Natural killer cell (primary cell): Measurements from ENCODE around the gene DUOXA1. TPM values are rescaled to one million over a fixed set of nuclear protein-coding genes. Genes with fewer than 3 reads are reported as not detected.

ENCODE experiments used
- ATAC-seq, 3 donors: fragments of 150-1000 bp in 2 of 3; fragments of 200-7000 bp in 1 of 3; cut with Tn5 transposase; 1 replicate in 1 of 3; 2 replicates in 2 of 3; pipeline ENCODE4 v1.10.0; 2021; ENCODE audit warnings: mild to moderate bottlenecking in 2 of 3, moderate library complexity in 2 of 3
- DNase-seq, 2 donors: peaks; one replicate each; pipeline versions ENCODE4 v3.0.0 to v3.0.0-alpha.2; 2013 to 2021; ENCODE audit warnings: mixed read lengths in 1 of 2
- H3K27ac ChIP-seq: one replicate; pipeline ENCODE4 v1.5.1; 2013; ENCODE audit warnings: mild to moderate bottlenecking, low read length
- H3K27me3 ChIP-seq: one replicate; pipeline ENCODE4 v1.6.1; 2013; ENCODE audit warnings: low read length; ENCODE audit not compliant: control insufficient read depth, insufficient read depth
- H3K36me3 ChIP-seq: one replicate; pipeline ENCODE4 v1.6.1; 2013; ENCODE audit warnings: low read length; ENCODE audit not compliant: control insufficient read depth, insufficient read depth
- H3K4me1 ChIP-seq: one replicate; pipeline ENCODE4 v1.6.1; 2013; ENCODE audit warnings: low read length; ENCODE audit not compliant: control insufficient read depth, insufficient read depth
- H3K4me3 ChIP-seq: one replicate; pipeline ENCODE4 v1.5.1; 2013; ENCODE audit warnings: low read length
- H3K9me3 ChIP-seq: one replicate; pipeline ENCODE4 v1.6.1; 2013; ENCODE audit warnings: low read length; ENCODE audit not compliant: control insufficient read depth, insufficient read depth
- H3K27ac Mint-ChIP-seq, 2 donors: one replicate each; pipeline ENCODE4 v1.8.0; 2022; ENCODE audit warnings: mild to moderate bottlenecking in 2 of 2, mixed read lengths in 2 of 2, moderate library complexity in 1 of 2
- H3K27me3 Mint-ChIP-seq, 2 donors: one replicate each; pipeline ENCODE4 v1.8.0; 2022; ENCODE audit warnings: low read depth in 2 of 2, mixed read lengths in 2 of 2
- H3K36me3 Mint-ChIP-seq: one replicate; pipeline ENCODE4 v1.8.0; 2022; ENCODE audit warnings: mixed read lengths
- H3K4me1 Mint-ChIP-seq, 2 donors: one replicate each; pipeline ENCODE4 v1.8.0; 2022; ENCODE audit warnings: mixed read lengths in 2 of 2
- H3K4me3 Mint-ChIP-seq: one replicate; pipeline ENCODE4 v1.8.0; 2022; ENCODE audit warnings: mild to moderate bottlenecking, moderate library complexity, mixed read lengths
- H3K9me3 Mint-ChIP-seq, 2 donors: one replicate each; pipeline ENCODE4 v1.8.0; 2022; ENCODE audit warnings: mixed read lengths in 2 of 2
- WGBS: methylation state at CpG from one replicate; pipeline ENCODE4 v1.1.7; 2013; ENCODE audit warnings: missing lambda C conversion rate; ENCODE audit not compliant: insufficient coverage; 5-methylcytosine and 5-hydroxymethylcytosine counted together
- intact Hi-C: fragments of 100-400 bp; cut with micrococcal nuclease; formaldehyde crosslinking; loops from one replicate; pipeline ENCODE4 v1.14.2; 2022
- total RNA-seq, 4 donors: library from RNA; stranded (reverse); fragments of 120-200 nt in 1 of 4; gene quantifications; one replicate each; pipeline versions ENCODE4 v1.2.3 to v1.2.4, GENCODE V29; 2013 to 2022
- TF ChIP-seq, protein P1 (sequence below): fragments of 200-600 bp; IDR thresholded peaks from one replicate; pipeline ENCODE4 v1.8.0; 2022; ENCODE audit warnings: antibody characterized with exemption

DUOXA1 gene
- total RNA-seq, 3 donors from 2014 or later (not counting 1 experiment from before 2014, with no cell fraction given): 0.39 to 0.40 TPM; not detected in 1

DNA sequence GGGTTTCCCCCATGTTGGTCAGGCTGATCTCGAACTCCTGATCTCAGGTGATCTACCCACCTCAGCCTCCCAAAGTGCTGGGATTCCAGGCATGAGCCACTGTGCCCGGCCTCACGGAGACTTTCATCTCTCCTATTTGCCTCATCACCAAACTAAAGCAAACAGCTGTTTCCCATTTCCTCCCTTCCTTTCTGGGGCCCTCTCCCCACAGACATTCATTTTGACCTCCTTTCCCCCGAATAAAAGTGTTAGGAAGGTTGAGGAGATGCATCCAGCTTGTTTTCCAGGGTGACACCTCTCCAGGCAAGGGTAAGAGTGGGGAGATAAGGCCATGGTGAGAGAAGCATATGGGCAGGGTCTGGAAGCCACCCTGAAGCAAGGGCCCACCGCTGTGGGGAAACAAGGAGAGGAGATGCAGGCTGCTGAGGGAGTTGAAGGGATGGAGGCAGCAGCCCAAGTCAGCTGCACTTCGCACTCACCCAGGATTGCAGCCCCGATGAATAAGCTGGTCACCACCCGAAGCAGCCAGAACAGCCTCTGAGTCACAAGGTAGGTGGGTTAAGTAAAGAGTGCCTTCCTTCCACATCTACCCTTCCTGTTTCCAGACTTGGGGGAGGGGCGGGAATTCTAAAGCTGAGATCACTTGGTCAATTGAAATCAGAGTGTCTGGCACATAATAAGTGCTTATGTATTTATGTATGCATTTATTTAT lies 7.8 kb downstream of the DUOXA1 start:
- WGBS: 67% methylated on average over 7 of the region's 9 CpGs
- intact Hi-C loops: no loop called here

DNA sequence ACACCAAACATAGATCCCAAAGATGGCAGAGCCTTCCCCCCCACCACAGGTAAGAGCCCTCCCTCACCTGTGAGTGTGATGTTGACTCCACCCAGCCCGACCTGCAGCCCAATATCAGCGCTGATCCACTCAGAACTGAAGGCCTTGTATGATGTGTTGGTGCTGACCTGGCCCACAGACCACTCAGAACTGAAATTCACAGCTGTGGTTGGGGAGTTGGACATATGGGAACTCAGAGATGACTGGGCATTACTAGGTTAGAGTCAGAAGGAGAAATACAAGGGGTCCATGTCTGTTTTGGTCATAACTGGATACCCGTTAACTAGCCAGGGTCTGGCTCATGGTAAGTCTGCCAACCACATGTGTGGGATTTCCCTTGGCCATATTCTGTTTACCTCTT lies 8.7 kb downstream of the DUOXA1 start:
- no peak overlapping the region for H3K4me3 Mint-ChIP-seq
- intact Hi-C loops: no loop called here
- no peak overlapping the region for H3K4me3 ChIP-seq
- ATAC-seq (no peak), DNase-seq (no peak)
- peaks cover 25% of the 10 kb centered on the region for H3K27me3 ChIP-seq
- no peaks in the 10 kb centered on the region for H3K9me3 Mint-ChIP-seq
- peaks cover 20% of the 10 kb centered on the region for H3K4me1 ChIP-seq
- peaks cover 43 to 51% of the 10 kb centered on the region in 2 donors for H3K27me3 Mint-ChIP-seq
- no peaks in the 10 kb centered on the region for H3K9me3 ChIP-seq
- H3K36me3 Mint-ChIP-seq: no peaks in the 10 kb centered on the region
- H3K4me1 Mint-ChIP-seq: peaks cover 14 to 19% of the 10 kb centered on the region in 2 donors
- H3K27ac ChIP-seq: no peak overlapping the region
- no peaks in the 10 kb centered on the region for H3K36me3 ChIP-seq
- no peak overlapping the region for H3K27ac Mint-ChIP-seq
- WGBS: 86% methylated on average over 3 of the region's 3 CpGs
- TF ChIP-seq, protein P1, sequence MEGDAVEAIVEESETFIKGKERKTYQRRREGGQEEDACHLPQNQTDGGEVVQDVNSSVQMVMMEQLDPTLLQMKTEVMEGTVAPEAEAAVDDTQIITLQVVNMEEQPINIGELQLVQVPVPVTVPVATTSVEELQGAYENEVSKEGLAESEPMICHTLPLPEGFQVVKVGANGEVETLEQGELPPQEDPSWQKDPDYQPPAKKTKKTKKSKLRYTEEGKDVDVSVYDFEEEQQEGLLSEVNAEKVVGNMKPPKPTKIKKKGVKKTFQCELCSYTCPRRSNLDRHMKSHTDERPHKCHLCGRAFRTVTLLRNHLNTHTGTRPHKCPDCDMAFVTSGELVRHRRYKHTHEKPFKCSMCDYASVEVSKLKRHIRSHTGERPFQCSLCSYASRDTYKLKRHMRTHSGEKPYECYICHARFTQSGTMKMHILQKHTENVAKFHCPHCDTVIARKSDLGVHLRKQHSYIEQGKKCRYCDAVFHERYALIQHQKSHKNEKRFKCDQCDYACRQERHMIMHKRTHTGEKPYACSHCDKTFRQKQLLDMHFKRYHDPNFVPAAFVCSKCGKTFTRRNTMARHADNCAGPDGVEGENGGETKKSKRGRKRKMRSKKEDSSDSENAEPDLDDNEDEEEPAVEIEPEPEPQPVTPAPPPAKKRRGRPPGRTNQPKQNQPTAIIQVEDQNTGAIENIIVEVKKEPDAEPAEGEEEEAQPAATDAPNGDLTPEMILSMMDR: no peak

More for the DNA sequence above, 7.8 kb downstream of the DUOXA1 start:
- Histone ChIP-seq H3K4me1 (peaks cover 13% of the 10 kb centered on the region), H3K27ac (no peak overlapping the region), H3K36me3 (no peaks in the 10 kb centered on the region), H3K27me3 (peaks cover 17% of the 10 kb centered on the region), H3K4me3 (no peak overlapping the region), H3K9me3 (no peaks in the 10 kb centered on the region)
- Mint-ChIP-seq H3K9me3 (no peaks in the 10 kb centered on the region), H3K27me3 (peaks cover 42 to 51% of the 10 kb centered on the region in 2 donors), H3K4me1 (peaks cover 14 to 16% of the 10 kb centered on the region in 2 donors), H3K4me3 (no peak overlapping the region), H3K36me3 (no peaks in the 10 kb centered on the region), H3K27ac (no peak overlapping the region)
- TF ChIP-seq, protein P1: no peak
- ATAC-seq: no peak
- DNase-seq: no peak

- Mint-ChIP-seq H3K4me1 (peaks cover 14 to 19% of the 10 kb centered on the region in 2 donors), H3K9me3 (no peaks in the 10 kb centered on the region), H3K27me3 (peaks cover 43 to 51% of the 10 kb centered on the region in 2 donors), H3K27ac (no peak overlapping the region), H3K36me3 (no peaks in the 10 kb centered on the region), H3K4me3 (no peak overlapping the region)
- 89% methylated on average over 10 of the region's 10 CpGs for WGBS
- ATAC-seq (no peak), DNase-seq (no peak)
- peaks cover 28% of the 10 kb centered on the region for H3K27me3 ChIP-seq
- peaks cover 20% of the 10 kb centered on the region for H3K4me1 ChIP-seq
- no peaks in the 10 kb centered on the region for H3K9me3 ChIP-seq
- no peaks in the 10 kb centered on the region for H3K36me3 ChIP-seq
- TF ChIP-seq, protein P1: no peak
- no peak overlapping the region for H3K4me3 ChIP-seq
- H3K27ac ChIP-seq: no peak overlapping the region
- intact Hi-C loops: no loop called here
These were observed 9.4 kb downstream of the DUOXA1 start for GRCh38 chr15:45120081-45120972.
